T-helper 22 cell (primary cell): ENCODE results near the gene MAP3K7.

Experiments used
- DNase-seq: peaks from one replicate; pipeline ENCODE4 v3.0.0-alpha.2; 2020; ENCODE audit warnings: low read depth

Gene MAP3K7

GRCh38 chr6:90530882-90531281 lies 56.0 kb downstream of the MAP3K7 start:
- DNase-seq, result no peak

- DNase-seq, result no peak
Measured at GRCh38 chr6:90525421-90525820, 61.5 kb downstream of the MAP3K7 start.

GRCh38 chr6:90523779-90524310 lies 63.0 kb downstream of the MAP3K7 start:
- DNase-seq, result no peak

GRCh38 chr6:90521955-90522354 lies 64.9 kb downstream of the MAP3K7 start:
- no peak for DNase-seq

- DNase-seq, result no peak
Measured at GRCh38 chr6:90516074-90516660, 70.7 kb downstream of the MAP3K7 start.

GRCh38 chr6:90514496-90514895 lies 72.4 kb downstream of the MAP3K7 start:
- no peak for DNase-seq

- no peak for DNase-seq
Measured at GRCh38 chr6:90508753-90509152, 78.1 kb downstream of the MAP3K7 start.

GRCh38 chr6:90502866-90503407 lies 83.9 kb downstream of the MAP3K7 start:
- DNase-seq, result no peak

GRCh38 chr6:90502381-90502780 lies 84.5 kb downstream of the MAP3K7 start:
- DNase-seq, result no peak

- no peak for DNase-seq
Measured at GRCh38 chr6:90500458-90500857, 86.4 kb downstream of the MAP3K7 start.

GRCh38 chr6:90497411-90497810 lies 89.5 kb downstream of the MAP3K7 start:
- DNase-seq, result no peak

- no peak for DNase-seq
Measured at GRCh38 chr6:90496258-90497016, 90.4 kb downstream of the MAP3K7 start.

- DNase-seq, result no peak
Measured at GRCh38 chr6:90495216-90495817, 91.6 kb downstream of the MAP3K7 start.

GRCh38 chr6:90494067-90494780 lies 92.6 kb downstream of the MAP3K7 start:
- no peak for DNase-seq

- no peak for DNase-seq
Measured at GRCh38 chr6:90493332-90493731, 93.5 kb downstream of the MAP3K7 start.

- DNase-seq, result no peak
Measured at GRCh38 chr6:90492798-90493197, 94.1 kb downstream of the MAP3K7 start.

- DNase-seq, result no peak
Measured at GRCh38 chr6:90492369-90492768, 94.5 kb downstream of the MAP3K7 start.

GRCh38 chr6:90490030-90490716 lies 96.7 kb downstream of the MAP3K7 start:
- DNase-seq, result no peak

- DNase-seq, result no peak
Measured at GRCh38 chr6:90488816-90489215, 98.1 kb downstream of the MAP3K7 start.

- DNase-seq, result no peak
Measured at GRCh38 chr6:90485635-90486277, 101.1 kb downstream of the MAP3K7 start.

GRCh38 chr6:90484903-90485302 lies 102.0 kb downstream of the MAP3K7 start:
- no peak for DNase-seq
